Measurements from ENCODE around the gene TYR.
"Not testable (repeated sequence)": the region's sequence is repeated elsewhere in the genome, so short reads cannot be mapped to it uniquely, and the experiment has no call there.

The TYR gene

GRCh38 chr11:89177691-89178231 is at the start of gene TYR:
Gene TYR, plus strand, starts transcription at chr11:89177875. Its CDS starts 79 bp downstream, at chr11:89177954.
- DNase-seq (ENCODE audit: low read depth in 2 of 2) = no peak

- DNase-seq (ENCODE audit: low read depth in 2 of 2) = no peak
Observed at GRCh38 chr11:89136606-89137005, 41.1 kb upstream of the TYR start.

GRCh38 chr11:89147229-89147628 is 30.4 kb upstream of the TYR start:
- no peak for DNase-seq (ENCODE audit: low read depth in 2 of 2)

GRCh38 chr11:89159974-89160373 is 17.7 kb upstream of the TYR start:
- no peak for DNase-seq (ENCODE audit: low read depth in 2 of 2)

- no peak for DNase-seq (ENCODE audit: low read depth in 2 of 2)
Observed at GRCh38 chr11:89161949-89162348, 15.7 kb upstream of the TYR start.

GRCh38 chr11:89163686-89164085 is 14.0 kb upstream of the TYR start:
- no peak for DNase-seq (ENCODE audit: low read depth in 2 of 2)

GRCh38 chr11:89168396-89168795 is 9.3 kb upstream of the TYR start:
- no peak for DNase-seq (ENCODE audit: low read depth in 2 of 2)

- no peak for DNase-seq (ENCODE audit: low read depth in 2 of 2)
Observed at GRCh38 chr11:89175796-89176195, 1.9 kb upstream of the TYR start.

GRCh38 chr11:89176938-89177337 is 737 bp upstream of the TYR start:
- no peak for DNase-seq (ENCODE audit: low read depth in 2 of 2)

GRCh38 chr11:89181111-89181510 is 3.4 kb downstream of the TYR start:
- DNase-seq (ENCODE audit: low read depth in 2 of 2) = no peak

- no peak for DNase-seq (ENCODE audit: low read depth in 2 of 2)
Observed at GRCh38 chr11:89182773-89183518, 5.3 kb downstream of the TYR start.

GRCh38 chr11:89184021-89184420 is 6.3 kb downstream of the TYR start:
- DNase-seq (ENCODE audit: low read depth in 2 of 2) = no peak

- no peak for DNase-seq (ENCODE audit: low read depth in 2 of 2)
Observed at GRCh38 chr11:89189776-89190175, 12.1 kb downstream of the TYR start.

GRCh38 chr11:89201138-89201537 is 23.5 kb downstream of the TYR start:
- no peak for DNase-seq (ENCODE audit: low read depth in 2 of 2)

GRCh38 chr11:89203814-89204213 is 26.1 kb downstream of the TYR start:
- DNase-seq (ENCODE audit: low read depth in 2 of 2) = no peak

GRCh38 chr11:89205378-89205777 is 27.7 kb downstream of the TYR start:
- no peak for DNase-seq (ENCODE audit: low read depth in 2 of 2)

- DNase-seq (ENCODE audit: low read depth in 2 of 2) = no peak
Observed at GRCh38 chr11:89220684-89221339, 43.1 kb downstream of the TYR start.

GRCh38 chr11:89235083-89235482 is 57.4 kb downstream of the TYR start:
- DNase-seq (ENCODE audit: low read depth in 2 of 2) = no peak

GRCh38 chr11:89235976-89236375 is 58.3 kb downstream of the TYR start:
- no peak for DNase-seq (ENCODE audit: low read depth in 2 of 2)

- DNase-seq (ENCODE audit: low read depth in 2 of 2) = not testable (repeated sequence)
Observed at GRCh38 chr11:89247007-89247406, 69.3 kb downstream of the TYR start.

- DNase-seq (ENCODE audit: low read depth in 2 of 2) = no peak
Observed at GRCh38 chr11:89249196-89249595, 71.5 kb downstream of the TYR start.

GRCh38 chr11:89261483-89261882 is 83.8 kb downstream of the TYR start:
- DNase-seq (ENCODE audit: low read depth in 2 of 2) = not testable (repeated sequence)

- DNase-seq (ENCODE audit: low read depth in 2 of 2) = no peak
Observed at GRCh38 chr11:89267660-89268302, 90.1 kb downstream of the TYR start.

All from fibroblast of skin of left quadriceps (primary cell).